ENCODE results near the gene RFNG.

DNA sequence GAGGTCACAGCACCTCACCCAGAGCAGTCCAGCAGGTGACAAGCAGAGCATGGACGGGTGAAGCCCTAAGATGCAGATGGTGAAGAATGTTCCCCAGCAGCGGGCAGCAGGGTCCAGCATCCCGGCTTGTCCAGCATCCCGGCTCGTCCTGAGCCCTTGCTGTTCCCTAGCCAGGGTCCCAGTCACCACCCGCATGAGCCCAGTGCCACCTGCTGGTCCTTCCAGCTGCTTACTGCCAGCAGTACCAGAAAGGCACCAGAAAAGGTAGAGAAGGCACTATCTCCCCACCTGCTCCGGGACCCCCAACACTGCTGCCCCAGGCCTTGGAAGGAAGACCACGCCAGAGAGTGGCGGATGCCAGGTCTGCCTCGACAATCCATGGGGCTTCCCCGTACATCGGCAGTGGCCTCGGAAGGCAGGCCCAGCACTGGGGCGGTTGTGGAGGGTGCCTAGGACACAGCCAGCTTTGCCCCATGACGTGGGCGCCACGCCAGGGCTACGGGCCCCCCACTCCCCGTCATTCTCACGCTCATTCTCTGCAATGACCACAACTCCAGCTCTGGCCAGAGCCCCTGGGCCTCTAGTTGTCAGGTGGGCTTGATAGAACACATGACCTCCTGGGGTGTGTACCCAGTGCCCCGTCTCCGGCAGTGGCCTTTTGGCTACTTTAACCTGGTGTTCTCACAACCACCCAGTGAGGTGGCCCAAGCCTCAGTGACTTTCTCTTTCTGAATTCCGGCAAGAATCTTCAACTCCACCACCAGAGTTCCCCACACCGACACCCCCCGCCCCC, 30.3 kb downstream of the RFNG start:
- TF ChIP-seq CTCF (IDR thresholded peaks at IDR 0.05): peak; percentile 64 to 88 (median 76)
- TF ChIP-seq POLR2A (IDR thresholded peaks at IDR 0.05): peak in 1 of 2 donors; percentile 11

All from uterus (tissue), 2 donors.